GM23338 (cell line): ENCODE results near the gene RMC1. TPM values are rescaled to one million over a fixed set of nuclear protein-coding genes. Genes with fewer than 3 reads are reported as not detected.

Experiments
- ATAC-seq: fragments of 200-7000 bp; cut with Tn5 transposase; 3 replicates; pipeline ENCODE4 v1.9.1; 2020
- DNase-seq: peaks from one replicate; pipeline ENCODE4 v3.0.0-alpha.2; 2015; ENCODE audit warnings: low spot score
- H2AFZ ChIP-seq: fragments of 200-600 bp; sonication (generic); 2 replicates; pipeline ENCODE4 v1.8.0; 2016; ENCODE audit warnings: antibody characterized with exemption, mild to moderate bottlenecking, moderate library complexity
- H3F3A ChIP-seq: fragments of 200-600 bp; sonication (generic); replicated peaks from 2 replicates; pipeline ENCODE4 v1.8.0; 2017; ENCODE audit warnings: antibody characterized with exemption, mixed run types, low read depth
- H3K27ac ChIP-seq: fragments of 200-600 bp; sonication (generic); 2 replicates; pipeline ENCODE4 v1.6.1; 2016; ENCODE audit warnings: low read depth
- H3K27me3 ChIP-seq: fragments of 200-600 bp; sonication (generic); 2 replicates; pipeline ENCODE4 v1.8.0; 2016; ENCODE audit warnings: mild to moderate bottlenecking, mixed run types, moderate library complexity; ENCODE audit not compliant: insufficient read depth
- H3K36me3 ChIP-seq: fragments of 200-600 bp; sonication (generic); 2 replicates; pipeline ENCODE4 v1.8.0; 2016; ENCODE audit warnings: mild to moderate bottlenecking; ENCODE audit not compliant: insufficient read depth
- H3K4me1 ChIP-seq: fragments of 200-600 bp; sonication (generic); 2 replicates; pipeline ENCODE4 v1.8.0; 2016; ENCODE audit warnings: mild to moderate bottlenecking, moderate library complexity; ENCODE audit not compliant: insufficient read depth
- H3K4me2 ChIP-seq: fragments of 200-600 bp; sonication (generic); 2 replicates; pipeline ENCODE4 v1.7.1; 2017; ENCODE audit warnings: mixed run types
- H3K4me3 ChIP-seq: fragments of 200-600 bp; sonication (generic); 2 replicates; pipeline ENCODE4 v1.6.1; 2016; ENCODE audit warnings: mixed run types
- H3K79me2 ChIP-seq: fragments of 200-600 bp; sonication (generic); replicated peaks from 2 replicates; pipeline ENCODE4 v1.8.0; 2017; ENCODE audit warnings: mild to moderate bottlenecking; ENCODE audit not compliant: insufficient read depth
- H3K9me2 ChIP-seq: fragments of 200-600 bp; sonication (generic); 2 replicates; pipeline ENCODE4 v1.8.0; 2017; ENCODE audit not compliant: insufficient read depth
- H4K20me1 ChIP-seq: fragments of 200-600 bp; sonication (generic); replicated peaks from 2 replicates; pipeline ENCODE4 v1.8.0; 2017; ENCODE audit warnings: mild to moderate bottlenecking; ENCODE audit not compliant: insufficient read depth
- H3K27ac Mint-ChIP-seq: 2 replicates; pipeline ENCODE4 v1.8.0; 2020; ENCODE audit warnings: inconsistent platforms, mild to moderate bottlenecking, moderate library complexity, mixed read lengths
- H3K27me3 Mint-ChIP-seq: 3 replicates; pipeline ENCODE4 v1.8.0; 2022; ENCODE audit warnings: low read depth, mild to moderate bottlenecking, moderate library complexity, mixed read lengths, inconsistent platforms; ENCODE audit not compliant: insufficient read depth, poor library complexity
- H3K36me3 Mint-ChIP-seq: 3 replicates; pipeline ENCODE4 v1.8.0; 2021; ENCODE audit warnings: low read depth, mild to moderate bottlenecking, inconsistent platforms, moderate library complexity, mixed read lengths
- H3K4me1 Mint-ChIP-seq: 3 replicates; pipeline ENCODE4 v1.8.0; 2020; ENCODE audit warnings: mild to moderate bottlenecking, inconsistent platforms, mixed read lengths
- H3K4me3 Mint-ChIP-seq: 3 replicates; pipeline ENCODE4 v1.8.0; 2021; ENCODE audit warnings: moderate library complexity, mild to moderate bottlenecking, inconsistent platforms, mixed read lengths
- H3K9me3 Mint-ChIP-seq: 3 replicates; pipeline ENCODE4 v1.8.0; 2020; ENCODE audit warnings: moderate library complexity, mild to moderate bottlenecking, inconsistent platforms, mixed read lengths
- CREB1 ChIP-seq: fragments of 250-450 bp; sonication (Bioruptor Pico); IDR thresholded peaks from 2 replicates; pipeline ENCODE4 v1.5.0; 2020; ENCODE audit warnings: low read depth, mild to moderate bottlenecking, moderate library complexity
- ETS1 ChIP-seq: IDR thresholded peaks from 2 replicates; pipeline ENCODE4 v1.6.1; 2016; ENCODE audit warnings: antibody characterized with exemption
- EZH2 ChIP-seq: fragments of 200-600 bp; sonication (generic); IDR thresholded peaks from one replicate; pipeline ENCODE4 v1.8.0; 2017; ENCODE audit warnings: antibody characterized with exemption, mild to moderate bottlenecking, low read depth; ENCODE audit not compliant: unreplicated experiment
- EZH2phosphoT487 ChIP-seq: fragments of 200-600 bp; sonication (generic); IDR thresholded peaks from one replicate; pipeline ENCODE4 v1.8.1; 2018; ENCODE audit warnings: antibody characterized with exemption; ENCODE audit not compliant: unreplicated experiment
- JUNB ChIP-seq: IDR thresholded peaks from one replicate; pipeline ENCODE4 v1.6.1; 2016; ENCODE audit warnings: antibody characterized with exemption; ENCODE audit not compliant: unreplicated experiment
- NANOG ChIP-seq: IDR thresholded peaks from 2 replicates; pipeline ENCODE4 v1.6.1; 2016; ENCODE audit warnings: antibody characterized with exemption, borderline replicate concordance
- POLR2AphosphoS5 ChIP-seq: IDR thresholded peaks from 2 replicates; pipeline ENCODE4 v1.6.1; 2016; ENCODE audit warnings: antibody characterized with exemption, low read depth
- STAT1 ChIP-seq: IDR thresholded peaks from one replicate; pipeline ENCODE4 v1.6.1; 2016; ENCODE audit warnings: antibody characterized with exemption; ENCODE audit not compliant: unreplicated experiment
- ZNF114 ChIP-seq: fragments of 250-450 bp; sonication (Bioruptor Pico); IDR thresholded peaks from 2 replicates; pipeline ENCODE4 v1.5.0; 2020; ENCODE audit warnings: mild to moderate bottlenecking, moderate library complexity
- ZNF331 ChIP-seq: fragments of 250-450 bp; sonication (Bioruptor Pico); IDR thresholded peaks from 2 replicates; pipeline ENCODE4 v1.5.0; 2020; ENCODE audit warnings: low read depth, mild to moderate bottlenecking, moderate library complexity
- polyA plus RNA-seq: library from polyadenylated mRNA; unstranded; fragments of >200 nt; fragmentation: Nextera tagmentation; extraction: Ambion mirVana; gene quantifications from 2 replicates; pipeline ENCODE4 v1.2.1, GENCODE V29; 2016
- total RNA-seq: library from RNA; depleted of rRNA; stranded (reverse); fragments of >200 nt; shearing (Covaris generic); gene quantifications from 2 replicates; pipeline ENCODE4 v1.2.3, GENCODE V29; 2014
- TF ChIP-seq, protein P1 (sequence below), 2 experiments: fragments of 200-600 bp in 1 of 2; sonication (generic) in 1 of 2; conservative IDR thresholded peaks; 2 replicates each; pipeline versions ENCODE4 v1.5.1 to v1.6.1; 2016 to 2017; ENCODE audit warnings: antibody characterized with exemption in 2 of 2, low read depth in 2 of 2, mild to moderate bottlenecking in 2 of 2, moderate library complexity in 1 of 2
- TF ChIP-seq, protein P2 (sequence below): IDR thresholded peaks from one replicate; pipeline ENCODE4 v1.6.1; 2018; ENCODE audit warnings: antibody characterized with exemption; ENCODE audit not compliant: unreplicated experiment
- TF ChIP-seq, protein P3 (sequence below): fragments of 250-450 bp; sonication (Bioruptor Pico); IDR thresholded peaks from 2 replicates; pipeline ENCODE4 v1.5.0; 2020; ENCODE audit warnings: mild to moderate bottlenecking, moderate library complexity

Gene RMC1
- total and polyA plus RNA-seq, 2 experiments from 2014 or later = 18.9 to 24.6 TPM

DNA sequence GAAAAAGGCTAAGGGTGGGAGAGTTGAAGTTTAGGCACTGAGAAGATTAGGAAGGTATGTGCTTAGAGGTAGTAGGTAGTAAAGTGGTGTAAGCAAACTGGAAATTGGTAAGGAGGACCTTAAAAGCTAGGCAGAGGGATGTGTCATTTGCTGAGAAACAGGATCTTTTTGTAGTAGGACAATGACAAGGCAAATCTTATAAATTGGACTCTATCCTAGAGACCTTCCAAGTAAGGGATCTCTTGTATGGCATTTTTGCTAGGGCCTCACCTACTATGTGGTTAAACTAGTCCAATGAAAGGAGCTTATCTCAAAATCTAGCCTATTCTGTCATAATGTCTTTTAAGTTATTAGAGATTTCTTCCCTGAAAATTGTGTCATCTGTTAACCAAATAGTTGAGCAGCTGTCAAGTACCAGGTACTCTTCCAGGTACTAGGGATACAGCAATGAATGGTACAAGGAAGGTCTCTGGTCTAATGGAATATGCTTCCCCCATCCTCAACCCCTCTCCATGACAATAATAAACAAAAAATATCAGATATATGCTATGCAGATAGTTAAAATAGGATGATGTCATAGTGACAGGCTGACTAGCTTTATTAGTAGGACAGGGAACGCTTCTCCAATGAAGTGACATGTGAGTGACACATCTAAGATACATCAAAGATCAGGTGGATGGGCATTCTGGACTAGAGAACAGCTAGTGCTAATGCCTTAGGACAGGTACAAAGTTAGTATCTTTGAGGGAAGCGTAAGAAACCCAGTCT is 32.5 kb upstream of the RMC1 start:
- Histone ChIP-seq H3K9me2 (no peaks in the 10 kb centered on the region), H2AFZ (no peak overlapping the region), H3K4me3 (no peak overlapping the region), H3K27me3 (no peaks in the 10 kb centered on the region), H3K27ac (no peak overlapping the region), H3K4me1 (no peaks in the 10 kb centered on the region), H3F3A (no peaks in the 10 kb centered on the region), H3K4me2 (no peak overlapping the region), H3K36me3 (peaks cover 26% of the 10 kb centered on the region), H3K79me2 (no peaks in the 10 kb centered on the region), H4K20me1 (no peaks in the 10 kb centered on the region; the same call in none of the 2 replicates)
- peaks cover 39% of the 10 kb centered on the region for H3K36me3 Mint-ChIP-seq
- ATAC-seq (no peak), DNase-seq (no peak)
- no peak overlapping the region for H3K4me3 Mint-ChIP-seq
- peaks cover 2% of the 10 kb centered on the region for H3K27me3 Mint-ChIP-seq
- no peak for TF ChIP-seq CREB1 (CRISPR knock-in tag)
- TF ChIP-seq STAT1 = no peak
- no peak for TF ChIP-seq NANOG
- TF ChIP-seq JUNB = no peak
- TF ChIP-seq ZNF331 = no peak
- no peak for TF ChIP-seq EZH2phosphoT487
- no peak for TF ChIP-seq EZH2
- no peak for TF ChIP-seq POLR2AphosphoS5
- TF ChIP-seq ETS1 = no peak
- TF ChIP-seq, protein P1, sequence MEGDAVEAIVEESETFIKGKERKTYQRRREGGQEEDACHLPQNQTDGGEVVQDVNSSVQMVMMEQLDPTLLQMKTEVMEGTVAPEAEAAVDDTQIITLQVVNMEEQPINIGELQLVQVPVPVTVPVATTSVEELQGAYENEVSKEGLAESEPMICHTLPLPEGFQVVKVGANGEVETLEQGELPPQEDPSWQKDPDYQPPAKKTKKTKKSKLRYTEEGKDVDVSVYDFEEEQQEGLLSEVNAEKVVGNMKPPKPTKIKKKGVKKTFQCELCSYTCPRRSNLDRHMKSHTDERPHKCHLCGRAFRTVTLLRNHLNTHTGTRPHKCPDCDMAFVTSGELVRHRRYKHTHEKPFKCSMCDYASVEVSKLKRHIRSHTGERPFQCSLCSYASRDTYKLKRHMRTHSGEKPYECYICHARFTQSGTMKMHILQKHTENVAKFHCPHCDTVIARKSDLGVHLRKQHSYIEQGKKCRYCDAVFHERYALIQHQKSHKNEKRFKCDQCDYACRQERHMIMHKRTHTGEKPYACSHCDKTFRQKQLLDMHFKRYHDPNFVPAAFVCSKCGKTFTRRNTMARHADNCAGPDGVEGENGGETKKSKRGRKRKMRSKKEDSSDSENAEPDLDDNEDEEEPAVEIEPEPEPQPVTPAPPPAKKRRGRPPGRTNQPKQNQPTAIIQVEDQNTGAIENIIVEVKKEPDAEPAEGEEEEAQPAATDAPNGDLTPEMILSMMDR (conservative IDR thresholded peaks at IDR 0.05; ENCODE audit: low read depth in 2 of 2) = no peak
- TF ChIP-seq, protein P2, sequence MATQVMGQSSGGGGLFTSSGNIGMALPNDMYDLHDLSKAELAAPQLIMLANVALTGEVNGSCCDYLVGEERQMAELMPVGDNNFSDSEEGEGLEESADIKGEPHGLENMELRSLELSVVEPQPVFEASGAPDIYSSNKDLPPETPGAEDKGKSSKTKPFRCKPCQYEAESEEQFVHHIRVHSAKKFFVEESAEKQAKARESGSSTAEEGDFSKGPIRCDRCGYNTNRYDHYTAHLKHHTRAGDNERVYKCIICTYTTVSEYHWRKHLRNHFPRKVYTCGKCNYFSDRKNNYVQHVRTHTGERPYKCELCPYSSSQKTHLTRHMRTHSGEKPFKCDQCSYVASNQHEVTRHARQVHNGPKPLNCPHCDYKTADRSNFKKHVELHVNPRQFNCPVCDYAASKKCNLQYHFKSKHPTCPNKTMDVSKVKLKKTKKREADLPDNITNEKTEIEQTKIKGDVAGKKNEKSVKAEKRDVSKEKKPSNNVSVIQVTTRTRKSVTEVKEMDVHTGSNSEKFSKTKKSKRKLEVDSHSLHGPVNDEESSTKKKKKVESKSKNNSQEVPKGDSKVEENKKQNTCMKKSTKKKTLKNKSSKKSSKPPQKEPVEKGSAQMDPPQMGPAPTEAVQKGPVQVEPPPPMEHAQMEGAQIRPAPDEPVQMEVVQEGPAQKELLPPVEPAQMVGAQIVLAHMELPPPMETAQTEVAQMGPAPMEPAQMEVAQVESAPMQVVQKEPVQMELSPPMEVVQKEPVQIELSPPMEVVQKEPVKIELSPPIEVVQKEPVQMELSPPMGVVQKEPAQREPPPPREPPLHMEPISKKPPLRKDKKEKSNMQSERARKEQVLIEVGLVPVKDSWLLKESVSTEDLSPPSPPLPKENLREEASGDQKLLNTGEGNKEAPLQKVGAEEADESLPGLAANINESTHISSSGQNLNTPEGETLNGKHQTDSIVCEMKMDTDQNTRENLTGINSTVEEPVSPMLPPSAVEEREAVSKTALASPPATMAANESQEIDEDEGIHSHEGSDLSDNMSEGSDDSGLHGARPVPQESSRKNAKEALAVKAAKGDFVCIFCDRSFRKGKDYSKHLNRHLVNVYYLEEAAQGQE = no peak
- no peak for TF ChIP-seq ZNF114 (CRISPR knock-in tag)
- TF ChIP-seq, protein P3, sequence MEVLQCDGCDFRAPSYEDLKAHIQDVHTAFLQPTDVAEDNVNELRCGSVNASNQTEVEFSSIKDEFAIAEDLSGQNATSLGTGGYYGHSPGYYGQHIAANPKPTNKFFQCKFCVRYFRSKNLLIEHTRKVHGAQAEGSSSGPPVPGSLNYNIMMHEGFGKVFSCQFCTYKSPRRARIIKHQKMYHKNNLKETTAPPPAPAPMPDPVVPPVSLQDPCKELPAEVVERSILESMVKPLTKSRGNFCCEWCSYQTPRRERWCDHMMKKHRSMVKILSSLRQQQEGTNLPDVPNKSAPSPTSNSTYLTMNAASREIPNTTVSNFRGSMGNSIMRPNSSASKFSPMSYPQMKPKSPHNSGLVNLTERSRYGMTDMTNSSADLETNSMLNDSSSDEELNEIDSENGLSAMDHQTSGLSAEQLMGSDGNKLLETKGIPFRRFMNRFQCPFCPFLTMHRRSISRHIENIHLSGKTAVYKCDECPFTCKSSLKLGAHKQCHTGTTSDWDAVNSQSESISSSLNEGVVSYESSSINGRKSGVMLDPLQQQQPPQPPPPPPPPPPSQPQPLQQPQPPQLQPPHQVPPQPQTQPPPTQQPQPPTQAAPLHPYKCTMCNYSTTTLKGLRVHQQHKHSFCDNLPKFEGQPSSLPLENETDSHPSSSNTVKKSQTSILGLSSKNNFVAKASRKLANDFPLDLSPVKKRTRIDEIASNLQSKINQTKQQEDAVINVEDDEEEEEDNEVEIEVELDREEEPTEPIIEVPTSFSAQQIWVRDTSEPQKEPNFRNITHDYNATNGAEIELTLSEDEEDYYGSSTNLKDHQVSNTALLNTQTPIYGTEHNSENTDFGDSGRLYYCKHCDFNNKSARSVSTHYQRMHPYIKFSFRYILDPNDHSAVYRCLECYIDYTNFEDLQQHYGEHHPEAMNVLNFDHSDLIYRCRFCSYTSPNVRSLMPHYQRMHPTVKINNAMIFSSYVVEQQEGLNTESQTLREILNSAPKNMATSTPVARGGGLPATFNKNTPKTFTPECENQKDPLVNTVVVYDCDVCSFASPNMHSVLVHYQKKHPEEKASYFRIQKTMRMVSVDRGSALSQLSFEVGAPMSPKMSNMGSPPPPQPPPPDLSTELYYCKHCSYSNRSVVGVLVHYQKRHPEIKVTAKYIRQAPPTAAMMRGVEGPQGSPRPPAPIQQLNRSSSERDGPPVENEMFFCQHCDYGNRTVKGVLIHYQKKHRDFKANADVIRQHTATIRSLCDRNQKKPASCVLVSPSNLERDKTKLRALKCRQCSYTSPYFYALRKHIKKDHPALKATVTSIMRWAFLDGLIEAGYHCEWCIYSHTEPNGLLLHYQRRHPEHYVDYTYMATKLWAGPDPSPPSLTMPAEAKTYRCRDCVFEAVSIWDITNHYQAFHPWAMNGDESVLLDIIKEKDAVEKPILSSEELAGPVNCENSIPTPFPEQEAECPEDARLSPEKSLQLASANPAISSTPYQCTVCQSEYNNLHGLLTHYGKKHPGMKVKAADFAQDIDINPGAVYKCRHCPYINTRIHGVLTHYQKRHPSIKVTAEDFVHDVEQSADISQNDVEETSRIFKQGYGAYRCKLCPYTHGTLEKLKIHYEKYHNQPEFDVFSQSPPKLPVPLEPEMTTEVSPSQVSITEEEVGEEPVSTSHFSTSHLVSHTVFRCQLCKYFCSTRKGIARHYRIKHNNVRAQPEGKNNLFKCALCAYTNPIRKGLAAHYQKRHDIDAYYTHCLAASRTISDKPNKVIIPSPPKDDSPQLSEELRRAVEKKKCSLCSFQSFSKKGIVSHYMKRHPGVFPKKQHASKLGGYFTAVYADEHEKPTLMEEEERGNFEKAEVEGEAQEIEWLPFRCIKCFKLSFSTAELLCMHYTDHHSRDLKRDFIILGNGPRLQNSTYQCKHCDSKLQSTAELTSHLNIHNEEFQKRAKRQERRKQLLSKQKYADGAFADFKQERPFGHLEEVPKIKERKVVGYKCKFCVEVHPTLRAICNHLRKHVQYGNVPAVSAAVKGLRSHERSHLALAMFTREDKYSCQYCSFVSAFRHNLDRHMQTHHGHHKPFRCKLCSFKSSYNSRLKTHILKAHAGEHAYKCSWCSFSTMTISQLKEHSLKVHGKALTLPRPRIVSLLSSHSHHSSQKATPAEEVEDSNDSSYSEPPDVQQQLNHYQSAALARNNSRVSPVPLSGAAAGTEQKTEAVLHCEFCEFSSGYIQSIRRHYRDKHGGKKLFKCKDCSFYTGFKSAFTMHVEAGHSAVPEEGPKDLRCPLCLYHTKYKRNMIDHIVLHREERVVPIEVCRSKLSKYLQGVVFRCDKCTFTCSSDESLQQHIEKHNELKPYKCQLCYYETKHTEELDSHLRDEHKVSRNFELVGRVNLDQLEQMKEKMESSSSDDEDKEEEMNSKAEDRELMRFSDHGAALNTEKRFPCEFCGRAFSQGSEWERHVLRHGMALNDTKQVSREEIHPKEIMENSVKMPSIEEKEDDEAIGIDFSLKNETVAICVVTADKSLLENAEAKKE (CRISPR knock-in tag) = no peak
- no peaks in the 10 kb centered on the region for H3K4me1 Mint-ChIP-seq
- H3K27ac Mint-ChIP-seq = no peak overlapping the region
- H3K9me3 Mint-ChIP-seq = no peaks in the 10 kb centered on the region
